Measurements from ENCODE around the gene GP9.

The GP9 gene

GRCh38 chr3:129060276-129061022 lies at the start of gene GP9:
GP9 (plus strand) TSS chr3:129060779; CDS start chr3:129061740, 961 bp downstream.
- DNase-seq = no peak
- in situ Hi-C loops (cut with HindIII; ENCODE audit: low pct_ligation_motif_present, low pct_unique_long_range_greater_than_20kb, low sequenced_read_pairs) = no loop called here

GRCh38 chr3:129013491-129013891 lies 47.1 kb upstream of the GP9 start:
- in situ Hi-C loops (cut with HindIII; ENCODE audit: low pct_ligation_motif_present, low pct_unique_long_range_greater_than_20kb, low sequenced_read_pairs) = no loop called here
- DNase-seq = no peak

- DNase-seq = no peak
- in situ Hi-C loops (cut with HindIII; ENCODE audit: low pct_ligation_motif_present, low pct_unique_long_range_greater_than_20kb, low sequenced_read_pairs) = no loop called here
These were observed 46.4 kb upstream of the GP9 start for GRCh38 chr3:129014148-129014547.

- in situ Hi-C loops (cut with HindIII; ENCODE audit: low pct_ligation_motif_present, low pct_unique_long_range_greater_than_20kb, low sequenced_read_pairs) = no loop called here
- DNase-seq = no peak
These were observed 45.7 kb upstream of the GP9 start for GRCh38 chr3:129014793-129015345.

- no peak for DNase-seq
- in situ Hi-C loops (cut with HindIII; ENCODE audit: low pct_ligation_motif_present, low pct_unique_long_range_greater_than_20kb, low sequenced_read_pairs) = no loop called here
These were observed 45.0 kb upstream of the GP9 start for GRCh38 chr3:129015388-129016105.

GRCh38 chr3:129016356-129016719 lies 44.2 kb upstream of the GP9 start:
- DNase-seq = no peak
- in situ Hi-C loops (cut with HindIII; ENCODE audit: low pct_ligation_motif_present, low pct_unique_long_range_greater_than_20kb, low sequenced_read_pairs) = no loop called here

GRCh38 chr3:129016720-129017483 lies 43.7 kb upstream of the GP9 start:
- in situ Hi-C loops (cut with HindIII; ENCODE audit: low pct_ligation_motif_present, low pct_unique_long_range_greater_than_20kb, low sequenced_read_pairs) = no loop called here

GRCh38 chr3:129017484-129017899 lies 43.1 kb upstream of the GP9 start:
- DNase-seq = no peak
- in situ Hi-C loops (cut with HindIII; ENCODE audit: low pct_ligation_motif_present, low pct_unique_long_range_greater_than_20kb, low sequenced_read_pairs) = no loop called here

More at GRCh38 chr3:129016720-129017483, 43.7 kb upstream of the GP9 start:
- no peak for DNase-seq

GRCh38 chr3:129018271-129018670 lies 42.3 kb upstream of the GP9 start:
- DNase-seq = no peak

GRCh38 chr3:129018751-129019150 lies 41.8 kb upstream of the GP9 start:
- in situ Hi-C loops (cut with HindIII; ENCODE audit: low pct_ligation_motif_present, low pct_unique_long_range_greater_than_20kb, low sequenced_read_pairs) = no loop called here
- no peak for DNase-seq

More at GRCh38 chr3:129018271-129018670, 42.3 kb upstream of the GP9 start:
- in situ Hi-C loops (cut with HindIII; ENCODE audit: low pct_ligation_motif_present, low pct_unique_long_range_greater_than_20kb, low sequenced_read_pairs) = no loop called here

GRCh38 chr3:129019266-129019665 lies 41.3 kb upstream of the GP9 start:
- DNase-seq = no peak
- in situ Hi-C loops (cut with HindIII; ENCODE audit: low pct_ligation_motif_present, low pct_unique_long_range_greater_than_20kb, low sequenced_read_pairs) = no loop called here

- no peak for DNase-seq
- in situ Hi-C loops (cut with HindIII; ENCODE audit: low pct_ligation_motif_present, low pct_unique_long_range_greater_than_20kb, low sequenced_read_pairs) = no loop called here
These were observed 39.9 kb upstream of the GP9 start for GRCh38 chr3:129020691-129021090.

GRCh38 chr3:129021140-129021551 lies 39.4 kb upstream of the GP9 start:
- DNase-seq = no peak
- in situ Hi-C loops (cut with HindIII; ENCODE audit: low pct_ligation_motif_present, low pct_unique_long_range_greater_than_20kb, low sequenced_read_pairs) = no loop called here

GRCh38 chr3:129022114-129023007 lies 38.2 kb upstream of the GP9 start:
- DNase-seq = no peak
- in situ Hi-C loops (cut with HindIII; ENCODE audit: low pct_ligation_motif_present, low pct_unique_long_range_greater_than_20kb, low sequenced_read_pairs) = no loop called here

- no peak for DNase-seq
- in situ Hi-C loops (cut with HindIII; ENCODE audit: low pct_ligation_motif_present, low pct_unique_long_range_greater_than_20kb, low sequenced_read_pairs) = no loop called here
These were observed 37.6 kb upstream of the GP9 start for GRCh38 chr3:129023008-129023358.

- DNase-seq = peak; percentile 31
- in situ Hi-C loops (cut with HindIII; ENCODE audit: low pct_ligation_motif_present, low pct_unique_long_range_greater_than_20kb, low sequenced_read_pairs) = no loop called here
These were observed 36.7 kb upstream of the GP9 start for GRCh38 chr3:129023909-129024308.

GRCh38 chr3:129025108-129025507 lies 35.5 kb upstream of the GP9 start:
- in situ Hi-C loops (cut with HindIII; ENCODE audit: low pct_ligation_motif_present, low pct_unique_long_range_greater_than_20kb, low sequenced_read_pairs) = no loop called here
- no peak for DNase-seq
